ENCODE data around the gene BCKDK.
"Not testable (repeated sequence)": the region's sequence is repeated elsewhere in the genome, so short reads cannot be mapped to it uniquely, and the experiment has no call there.

BCKDK gene

GRCh38 chr16:31118223-31119155, 10.3 kb downstream of the BCKDK start:
- DNase-seq, result no peak

DNA sequence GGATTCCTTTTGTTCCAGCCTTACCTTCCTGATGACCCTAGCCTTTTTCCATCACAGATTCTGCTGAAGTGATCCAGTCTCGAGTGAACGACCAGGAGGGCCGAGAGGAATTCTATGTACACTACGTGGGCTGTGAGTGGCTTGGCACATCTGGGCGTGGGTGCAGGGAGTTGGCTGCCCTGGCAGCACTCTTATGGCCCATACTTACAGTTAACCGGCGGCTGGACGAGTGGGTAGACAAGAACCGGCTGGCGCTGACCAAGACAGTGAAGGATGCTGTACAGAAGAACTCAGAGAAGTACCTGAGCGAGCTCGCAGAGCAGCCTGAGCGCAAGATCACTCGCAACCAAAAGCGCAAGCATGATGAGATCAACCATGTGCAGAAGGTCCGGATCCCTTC, 11.9 kb downstream of the BCKDK start:
- DNase-seq, result no peak

DNA sequence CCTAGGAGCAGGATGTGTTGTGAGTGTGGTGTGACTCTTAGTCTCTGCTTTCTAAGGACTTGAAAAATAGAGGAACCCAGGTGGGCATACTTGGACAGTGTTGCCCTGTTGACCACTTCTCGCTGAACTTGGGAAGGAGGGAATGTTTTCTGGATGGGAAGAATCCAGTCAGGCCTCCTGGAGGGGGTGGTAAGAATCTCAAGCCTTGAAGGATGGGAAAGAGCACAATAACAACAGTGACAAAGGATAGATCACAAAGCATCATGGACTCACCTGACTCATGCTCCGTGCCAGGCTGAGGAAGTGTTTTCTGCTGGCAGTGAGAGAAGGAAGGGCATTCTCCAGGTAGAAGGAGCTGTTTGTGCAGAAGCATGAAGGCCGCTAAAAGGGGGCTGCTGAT, 17.7 kb downstream of the BCKDK start:
- no peak for DNase-seq

- no peak for DNase-seq
Measured at GRCh38 chr16:31127182-31127581, 19.0 kb downstream of the BCKDK start.

- DNase-seq, result peak in 24 of 58 donors; percentile 8 to 57 (median 36)
Measured at GRCh38 chr16:31128711-31129567, 20.8 kb downstream of the BCKDK start.

GRCh38 chr16:31129568-31130335, 21.6 kb downstream of the BCKDK start:
- DNase-seq, result peak in 12 of 58 donors; percentile 19 to 56 (median 38)

GRCh38 chr16:31130336-31130891, 22.2 kb downstream of the BCKDK start:
- DNase-seq, result no peak

- DNase-seq, result no peak
Measured at GRCh38 chr16:31130899-31131298, 22.7 kb downstream of the BCKDK start.

DNA sequence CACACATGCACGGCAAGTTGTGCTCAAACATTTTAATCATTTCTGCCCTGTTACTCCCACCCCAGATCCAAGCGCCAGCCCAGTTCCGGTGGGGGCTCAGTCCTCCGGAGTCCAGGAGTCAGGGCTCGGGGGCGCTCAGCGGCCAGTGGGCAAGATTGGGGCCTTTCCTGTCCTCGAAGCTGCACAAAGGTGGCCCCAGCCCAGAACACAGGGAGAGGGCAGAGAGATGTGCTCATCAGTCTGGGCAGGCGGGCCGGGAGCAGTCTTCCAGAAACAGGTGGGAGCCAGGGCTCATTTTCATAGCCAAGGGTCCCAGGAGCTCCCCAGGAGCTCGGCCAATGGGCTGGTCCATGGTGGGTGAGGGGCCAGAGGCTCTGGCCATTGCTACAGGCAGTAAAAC, 23.2 kb downstream of the BCKDK start:
- no peak for DNase-seq

DNA sequence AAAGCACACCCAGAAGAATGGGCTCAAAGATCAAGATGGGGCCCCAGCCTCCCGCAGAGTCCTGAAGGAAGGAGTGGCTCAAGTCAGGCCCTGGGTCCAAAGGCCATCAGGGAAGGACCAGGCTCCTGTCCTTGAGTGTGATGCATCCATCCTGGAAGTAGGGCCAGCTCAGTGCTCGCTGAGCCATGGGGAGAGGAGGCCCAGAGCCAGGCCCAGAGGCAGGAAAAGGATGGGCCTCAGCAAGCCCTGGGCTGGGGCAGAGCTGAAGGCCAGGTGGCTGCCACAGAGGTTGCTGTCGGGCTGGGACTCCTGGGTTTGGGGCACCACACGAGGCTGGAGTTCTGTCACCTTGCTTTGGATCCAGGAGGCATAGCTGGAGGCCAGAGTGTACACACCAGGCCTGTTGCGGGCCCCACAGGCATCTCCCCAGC, 23.7 kb downstream of the BCKDK start:
- DNase-seq, result no peak

- no peak for DNase-seq
Measured at GRCh38 chr16:31132303-31132979, 24.3 kb downstream of the BCKDK start.

GRCh38 chr16:31133046-31133501, 24.9 kb downstream of the BCKDK start:
- no peak for DNase-seq

DNA sequence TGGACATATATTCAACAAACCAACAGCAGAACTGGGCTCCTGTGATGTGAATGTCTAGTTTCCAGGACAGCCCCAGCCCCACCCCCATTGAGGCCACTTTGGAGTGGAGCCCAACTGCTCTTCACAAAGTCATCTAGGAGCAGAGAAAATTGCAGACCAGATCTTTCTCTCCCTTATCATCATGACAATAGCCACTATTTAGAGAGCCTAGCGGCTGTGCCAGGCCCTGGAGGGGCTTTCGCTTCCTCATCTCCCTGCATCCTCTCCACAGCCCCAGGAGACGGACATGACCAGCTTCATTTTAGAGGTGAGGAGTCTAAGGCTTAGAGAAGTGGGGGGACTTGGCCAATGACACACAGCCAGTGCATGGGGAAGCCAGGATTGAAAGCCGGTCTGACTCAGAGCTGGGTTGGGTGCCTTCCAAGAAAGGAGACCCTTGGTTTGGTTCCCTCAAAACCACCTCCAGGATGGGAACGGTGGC, 25.9 kb downstream of the BCKDK start:
- DNase-seq, result no peak

GRCh38 chr16:31134625-31135534, 26.7 kb downstream of the BCKDK start:
- DNase-seq, result no peak

- DNase-seq, result no peak
Measured at GRCh38 chr16:31135535-31136286, 27.5 kb downstream of the BCKDK start, which contains the start of gene PRSS8. TSS of gene PRSS8 (minus strand) at chr16:31135727. CDS start at chr16:31135498, 229 bp downstream.

- DNase-seq, result no peak
Measured at GRCh38 chr16:31136287-31136662, 28.1 kb downstream of the BCKDK start.

- not testable (repeated sequence) for DNase-seq
Measured at GRCh38 chr16:31136822-31137499, 28.8 kb downstream of the BCKDK start.
